GM21381 (cell line): ENCODE results near the gene ROBO1.
"Not testable (repeated sequence)": the region's sequence is repeated elsewhere in the genome, so short reads cannot be mapped to it uniquely, and the experiment has no call there.

Experiments
- ATAC-seq: cut with Tn5 transposase; IDR thresholded peaks from one replicate; pipeline ENCODE4 v1.9.1; 2021; ENCODE audit warnings: mild to moderate bottlenecking, moderate library complexity; ENCODE audit not compliant: unreplicated experiment

The ROBO1 gene

GRCh38 chr3:79325833-79326383 is 441.9 kb downstream of the ROBO1 start:
- ATAC-seq, result not testable (repeated sequence)

DNA sequence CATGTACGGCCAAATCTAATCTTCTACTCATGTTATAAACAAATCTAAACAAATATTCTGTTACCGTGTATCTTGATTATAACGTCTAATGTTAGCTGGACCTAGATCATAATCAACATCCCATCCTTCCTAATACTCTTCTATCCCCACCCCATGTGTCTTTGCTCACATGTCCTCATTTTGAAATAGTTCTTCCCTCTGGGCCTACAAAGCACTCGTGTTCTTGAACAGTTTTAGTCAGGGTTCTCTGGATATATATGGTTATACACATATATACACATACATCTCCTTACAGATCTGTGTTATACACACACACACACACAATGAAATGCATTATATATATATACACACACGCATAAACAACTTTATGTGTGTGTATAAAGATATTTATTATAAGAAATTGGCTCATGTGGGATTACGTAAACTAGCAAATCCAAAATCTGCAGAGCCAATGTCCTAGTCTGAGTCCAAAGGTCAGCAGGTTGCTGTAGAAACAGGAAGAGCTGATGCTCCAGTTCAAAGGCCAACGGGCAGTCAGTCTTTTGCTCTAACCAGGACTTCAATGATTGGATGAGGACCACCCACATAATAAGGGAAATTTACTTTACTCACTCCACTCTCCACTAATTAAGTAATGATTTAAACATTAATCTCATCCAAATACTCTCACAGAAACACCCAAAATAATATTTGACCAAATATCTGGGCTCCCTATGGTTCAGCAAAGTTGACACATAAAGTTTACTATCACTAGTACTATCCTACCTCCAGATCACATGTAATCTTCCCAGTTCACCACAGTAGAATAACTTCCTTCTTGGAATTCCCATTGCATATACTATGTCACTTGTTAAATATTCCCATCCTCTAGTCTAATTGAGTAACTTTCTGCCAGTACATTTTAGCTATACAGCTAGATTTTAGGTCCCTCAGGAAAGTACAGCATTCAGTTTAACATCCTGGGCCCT is 450.0 kb downstream of the ROBO1 start:
- no peak for ATAC-seq

DNA sequence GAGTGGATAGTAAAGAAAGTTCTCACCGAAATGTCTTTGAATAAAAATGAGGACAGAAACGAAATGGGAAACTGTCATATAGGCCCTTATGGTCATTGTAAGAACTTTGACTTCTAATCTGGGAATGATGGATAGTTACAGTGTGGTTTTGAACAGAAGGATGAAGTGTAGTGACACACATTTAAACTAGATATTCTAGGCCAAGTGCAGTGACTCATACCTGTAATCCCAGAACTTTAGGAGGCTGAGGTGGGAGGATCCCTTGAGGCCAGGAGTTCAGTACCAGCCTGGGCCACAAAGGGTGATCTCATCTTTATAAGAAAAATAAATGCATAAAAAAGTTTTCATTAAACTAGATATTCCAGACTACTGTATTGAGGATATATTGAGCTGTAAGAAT is 452.8 kb downstream of the ROBO1 start:
- ATAC-seq, result no peak

DNA sequence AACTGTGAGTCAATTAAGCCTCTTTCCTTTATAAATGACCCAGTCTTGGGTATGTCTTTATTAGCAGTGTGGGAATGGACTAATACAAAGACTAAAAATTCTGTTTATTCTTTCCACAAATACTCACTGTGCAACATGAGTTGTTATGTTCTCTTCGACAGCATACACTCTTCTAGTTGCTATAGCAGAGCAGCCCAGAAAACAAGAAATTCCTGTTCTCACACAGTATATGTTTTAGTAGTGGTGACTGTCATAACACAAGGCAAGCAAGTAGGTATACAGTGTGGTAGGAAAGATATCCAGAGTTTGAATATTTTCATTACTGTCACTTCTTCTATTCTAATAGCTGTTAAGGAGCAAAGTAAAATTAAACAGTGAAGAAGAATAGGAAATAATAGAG is 453.3 kb downstream of the ROBO1 start:
- no peak for ATAC-seq

DNA sequence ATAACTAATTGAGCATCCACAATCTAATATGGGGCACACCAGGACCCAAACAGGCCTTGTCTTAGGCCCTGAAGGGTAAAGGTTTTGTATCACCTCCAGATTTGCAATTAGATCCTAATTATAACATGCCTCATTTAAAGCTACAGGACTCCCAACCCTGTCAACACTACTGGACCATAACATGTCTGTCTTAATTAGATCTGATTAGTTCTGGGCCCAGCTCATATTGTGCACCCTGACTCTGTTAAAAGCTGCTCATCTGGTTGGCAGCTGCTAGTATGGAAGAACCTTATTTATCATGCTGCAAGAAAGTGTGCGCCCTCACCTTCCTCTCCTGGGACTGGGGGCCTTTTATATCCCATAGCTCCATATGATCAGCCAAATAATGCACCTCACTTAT is 457.8 kb downstream of the ROBO1 start:
- no peak for ATAC-seq

- ATAC-seq, result no peak
Observed at GRCh38 chr3:79306934-79307570, 460.7 kb downstream of the ROBO1 start.

GRCh38 chr3:79299949-79300635 is 467.7 kb downstream of the ROBO1 start:
- ATAC-seq, result not testable (repeated sequence)

GRCh38 chr3:79297245-79297960 is 470.4 kb downstream of the ROBO1 start:
- ATAC-seq, result no peak

DNA sequence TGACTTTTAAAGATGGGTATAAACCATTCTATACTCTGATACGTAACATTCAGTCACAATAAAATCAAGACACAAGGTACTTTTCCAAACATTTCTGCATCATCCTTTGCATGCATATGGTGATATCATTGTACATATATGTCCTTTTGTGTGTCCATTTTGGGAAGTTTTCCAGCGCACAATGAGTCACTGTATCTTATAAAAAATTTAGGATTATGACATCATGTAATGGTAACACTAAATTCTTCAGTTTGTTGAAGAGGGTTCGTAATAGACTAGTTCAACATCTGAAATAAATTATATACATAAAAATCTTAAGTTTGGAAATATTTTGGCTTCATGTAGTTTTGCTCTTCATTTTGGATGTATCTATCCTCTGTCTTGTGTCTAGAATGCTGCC is 480.9 kb downstream of the ROBO1 start:
- no peak for ATAC-seq

GRCh38 chr3:79285871-79286270 is 481.9 kb downstream of the ROBO1 start:
- ATAC-seq, result no peak

GRCh38 chr3:79285380-79285779 is 482.4 kb downstream of the ROBO1 start:
- no peak for ATAC-seq

DNA sequence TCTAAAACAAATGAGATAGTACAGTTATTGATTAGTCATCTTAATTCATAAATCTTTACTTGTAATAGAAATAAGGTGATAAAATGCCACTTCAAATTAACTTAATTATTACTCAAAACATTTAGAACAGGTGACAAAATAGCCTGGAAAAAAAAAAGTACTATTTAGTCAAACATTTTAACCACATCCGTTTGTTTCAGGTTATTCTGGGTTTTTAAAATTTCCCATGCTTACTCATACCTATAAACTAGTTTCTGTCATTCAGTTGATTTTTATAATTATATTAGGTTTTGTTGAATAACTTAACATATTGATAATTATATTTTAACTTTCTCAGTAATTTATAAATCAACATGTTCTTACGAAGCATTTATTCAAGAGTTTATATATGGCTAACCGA is 483.0 kb downstream of the ROBO1 start:
- ATAC-seq, result no peak

- no peak for ATAC-seq
Observed at GRCh38 chr3:79278681-79279080, 489.1 kb downstream of the ROBO1 start.

DNA sequence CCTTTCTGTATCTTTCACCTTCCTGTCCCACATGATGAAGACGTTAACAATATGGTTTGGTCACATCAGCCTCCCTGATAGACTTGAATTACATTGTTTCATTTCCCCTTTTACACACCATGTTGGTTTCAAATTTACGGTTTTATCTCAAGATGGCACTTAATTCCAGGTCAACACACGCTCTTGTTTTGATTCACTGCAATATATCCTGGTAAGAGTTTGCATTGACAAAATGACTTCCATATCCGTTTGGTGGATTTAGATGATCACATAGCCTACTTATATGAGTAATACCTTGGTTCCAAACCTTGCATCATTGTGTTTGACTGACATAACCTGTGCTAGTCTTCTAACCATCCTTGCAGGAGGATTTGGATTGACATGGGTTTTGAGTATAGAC is 499.4 kb downstream of the ROBO1 start:
- ATAC-seq, result no peak

DNA sequence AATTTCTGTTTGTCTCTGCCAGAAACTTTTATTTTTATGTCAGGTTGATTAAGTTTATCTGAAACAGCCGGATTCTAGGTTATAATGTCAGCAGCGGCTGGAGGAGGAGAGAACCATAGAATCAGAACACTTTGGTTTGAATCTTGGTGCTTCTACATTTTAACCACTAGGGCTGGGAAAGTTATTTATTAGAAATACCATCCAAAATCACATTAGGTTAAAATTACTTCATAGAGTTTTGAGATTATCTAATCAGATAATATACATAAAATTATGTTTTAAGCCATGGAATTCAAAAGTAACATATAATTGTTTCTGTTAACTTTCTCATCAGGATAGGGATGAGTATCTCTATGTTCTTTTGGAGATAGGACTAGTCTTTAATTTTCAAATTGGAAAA is 502.9 kb downstream of the ROBO1 start:
- ATAC-seq, result no peak

GRCh38 chr3:79263423-79263822 is 504.4 kb downstream of the ROBO1 start:
- ATAC-seq, result no peak

- no peak for ATAC-seq
Observed at GRCh38 chr3:79258479-79258878, 509.3 kb downstream of the ROBO1 start.

- no peak for ATAC-seq
Observed at GRCh38 chr3:79257791-79258190, 510.0 kb downstream of the ROBO1 start.

GRCh38 chr3:79255702-79256101 is 512.1 kb downstream of the ROBO1 start:
- ATAC-seq, result no peak

GRCh38 chr3:79255292-79255691 is 512.5 kb downstream of the ROBO1 start:
- ATAC-seq, result no peak

DNA sequence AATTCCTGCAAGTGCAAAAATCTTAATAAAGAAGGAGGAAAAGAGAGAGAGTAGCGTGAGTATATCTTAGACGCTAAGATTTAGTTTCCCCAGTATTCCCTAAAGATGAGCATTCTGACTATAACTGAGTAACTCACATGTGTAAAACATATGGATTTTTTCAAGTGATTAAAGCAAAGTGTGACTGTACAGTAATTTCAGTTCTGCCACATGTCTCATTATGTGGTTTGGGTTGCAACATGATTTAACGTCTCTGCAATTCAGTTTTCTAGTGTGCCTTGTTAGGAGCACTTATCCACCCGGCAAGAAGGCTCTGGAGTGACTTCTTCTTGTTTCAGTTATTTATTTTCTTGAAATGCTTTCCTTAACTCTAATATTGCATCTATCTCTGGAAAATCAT is 514.1 kb downstream of the ROBO1 start:
- no peak for ATAC-seq
